Sigmoid colon (tissue), 7 donors: ENCODE results near the gene KLF11. TPM values are rescaled to one million over a fixed set of nuclear protein-coding genes. Genes with fewer than 3 reads are reported as not detected.

Source experiments
- DNase-seq: peaks from one replicate; pipeline ENCODE4 v3.0.0-alpha.2; 2019
- H3K27ac ChIP-seq, 4 donors: fragments of 200-600 bp; sonication (generic); one replicate each; pipeline ENCODE4 v1.5.1; 2016 to 2019; ENCODE audit warnings: mild to moderate bottlenecking in 1 of 4
- H3K27me3 ChIP-seq, 3 donors: fragments of 200-600 bp; sonication (generic); one replicate each; pipeline ENCODE4 v1.5.1; 2019; ENCODE audit warnings: mild to moderate bottlenecking in 1 of 3
- H3K36me3 ChIP-seq, 4 donors: fragments of 200-600 bp; sonication (generic); one replicate each; pipeline ENCODE4 v1.5.1; 2016 to 2019
- H3K4me1 ChIP-seq, 4 donors: fragments of 200-600 bp; sonication (generic); one replicate each; pipeline ENCODE4 v1.5.1; 2017 to 2019
- H3K4me3 ChIP-seq, 4 donors: fragments of 200-600 bp; sonication (generic); one replicate each; pipeline ENCODE4 v1.5.1; 2017 to 2019; ENCODE audit warnings: mild to moderate bottlenecking in 2 of 4, moderate library complexity in 1 of 4
- H3K9me3 ChIP-seq, 4 donors: fragments of 200-600 bp in 3 of 4; sonication (generic) in 3 of 4; one replicate each; pipeline versions ENCODE4 v1.5.1 to v1.6.1; 2013 to 2019
- EP300 ChIP-seq, 4 donors: sonication (generic); formaldehyde crosslinking; IDR thresholded peaks; one replicate each; pipeline ENCODE4 v1.6.1; 2017; ENCODE audit warnings: antibody characterized with exemption in 4 of 4
- POLR2A ChIP-seq, 2 donors: fragments of 450-650 bp; IDR thresholded peaks; one replicate each; pipeline ENCODE4 v1.6.1; 2016; ENCODE audit warnings: antibody characterized with exemption in 2 of 2, mild to moderate bottlenecking in 2 of 2, moderate library complexity in 2 of 2
- POLR2AphosphoS5 ChIP-seq, 4 donors: sonication (generic); formaldehyde crosslinking; IDR thresholded peaks; one replicate each; pipeline ENCODE4 v1.6.1; 2017; ENCODE audit warnings: antibody characterized with exemption in 4 of 4
- WGBS, 2 donors: extraction: QIAGEN DNeasy Blood & Tissue Kit; methylation state at CpG; one replicate each; pipeline ENCODE4 v1.1.7; 2013; 5-methylcytosine and 5-hydroxymethylcytosine counted together
- intact Hi-C: fragments of 100-400 bp; cut with DNase I; formaldehyde crosslinking; loops from one replicate; pipeline ENCODE4 v1.15.1; 2023
- polyA plus RNA-seq, 3 donors: library from polyadenylated mRNA; stranded (reverse); fragments of 200-250 nt; gene quantifications; one replicate each; pipeline ENCODE4 v1.2.3, GENCODE V29; 2013
- total RNA-seq, 4 donors: library from RNA; depleted of rRNA; stranded (reverse); fragments of >200 nt; gene quantifications; one replicate each; pipeline ENCODE4 v1.1.0, GENCODE V29; 2016
- TF ChIP-seq, protein P1 (sequence below), 4 experiments: fragments of 450-650 bp in 3 of 4; fragments of 200-600 bp in 1 of 4; IDR thresholded peaks; one replicate each; pipeline ENCODE4 v1.5.1; 2016 to 2019; ENCODE audit warnings: antibody characterized with exemption in 4 of 4, mild to moderate bottlenecking in 3 of 4, moderate library complexity in 2 of 4
- donor health status: healthy with polysubstance abuse.
- donor health status: Bipolar disorder and iron deficiency.
- donor health status: healthy.

The KLF11 gene
- total and polyA plus RNA-seq, 7 donors: 3.9 to 41.3 (median 18.5) TPM

GRCh38 chr2:10036095-10036884 lies 7.1 kb upstream of the KLF11 start:
- H3K9me3 ChIP-seq: no peaks in the 10 kb centered on the region
- H3K36me3 ChIP-seq: no peaks in the 10 kb centered on the region
- intact Hi-C loops: loop anchor here (2.0 kb wide), 1 partner anchor 51 kb away; no protein-coding TSS in a partner anchor
- no peaks in the 10 kb centered on the region for H3K27me3 ChIP-seq
- H3K27ac ChIP-seq: peak overlapping the region; percentile 64 to 96 (median 84)
- TF ChIP-seq EP300 (IDR thresholded peaks at IDR 0.05) (no peak), POLR2AphosphoS5 (IDR thresholded peaks at IDR 0.05) (peak in 3 of 4 donors; percentile 12 to 41 (median 19)), POLR2A (IDR thresholded peaks at IDR 0.05) (no peak)
- TF ChIP-seq, protein P1, sequence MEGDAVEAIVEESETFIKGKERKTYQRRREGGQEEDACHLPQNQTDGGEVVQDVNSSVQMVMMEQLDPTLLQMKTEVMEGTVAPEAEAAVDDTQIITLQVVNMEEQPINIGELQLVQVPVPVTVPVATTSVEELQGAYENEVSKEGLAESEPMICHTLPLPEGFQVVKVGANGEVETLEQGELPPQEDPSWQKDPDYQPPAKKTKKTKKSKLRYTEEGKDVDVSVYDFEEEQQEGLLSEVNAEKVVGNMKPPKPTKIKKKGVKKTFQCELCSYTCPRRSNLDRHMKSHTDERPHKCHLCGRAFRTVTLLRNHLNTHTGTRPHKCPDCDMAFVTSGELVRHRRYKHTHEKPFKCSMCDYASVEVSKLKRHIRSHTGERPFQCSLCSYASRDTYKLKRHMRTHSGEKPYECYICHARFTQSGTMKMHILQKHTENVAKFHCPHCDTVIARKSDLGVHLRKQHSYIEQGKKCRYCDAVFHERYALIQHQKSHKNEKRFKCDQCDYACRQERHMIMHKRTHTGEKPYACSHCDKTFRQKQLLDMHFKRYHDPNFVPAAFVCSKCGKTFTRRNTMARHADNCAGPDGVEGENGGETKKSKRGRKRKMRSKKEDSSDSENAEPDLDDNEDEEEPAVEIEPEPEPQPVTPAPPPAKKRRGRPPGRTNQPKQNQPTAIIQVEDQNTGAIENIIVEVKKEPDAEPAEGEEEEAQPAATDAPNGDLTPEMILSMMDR (IDR thresholded peaks at IDR 0.05): peak; percentile 30 to 48 (median 41)
- peak; percentile 91 for DNase-seq
- H3K4me3 ChIP-seq: no peak overlapping the region
- H3K4me1 ChIP-seq: peaks cover 0 to 62% (median 58%) of the 10 kb centered on the region in 4 donors
- WGBS, 2 donors: 58 to 61% methylated on average over 14 of the region's 14 CpGs

DNA sequence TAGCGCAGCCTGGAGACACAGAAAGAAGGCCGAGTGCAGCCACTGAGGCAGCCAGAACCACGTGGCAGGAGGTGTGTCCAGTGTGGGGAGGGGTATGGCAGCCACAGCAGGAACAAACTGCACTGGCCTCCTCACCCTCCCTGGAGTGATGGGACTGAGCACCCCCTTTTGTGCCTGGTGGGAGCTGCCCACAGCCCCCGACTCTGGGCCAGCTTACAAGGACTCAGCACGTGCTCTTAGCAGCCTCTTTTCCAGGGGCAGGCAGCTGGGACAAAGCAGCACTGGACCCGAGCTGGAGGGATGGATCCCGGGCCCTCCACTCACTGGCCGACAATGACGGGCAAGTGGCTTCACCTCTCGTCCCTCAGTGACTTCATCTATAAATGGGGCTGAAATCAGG lies 5.2 kb upstream of the KLF11 start:
- Histone ChIP-seq H3K27me3 (no peaks in the 10 kb centered on the region), H3K4me1 (peaks cover 0 to 75% (median 72%) of the 10 kb centered on the region in 4 donors), H3K9me3 (no peaks in the 10 kb centered on the region), H3K4me3 (no peak overlapping the region), H3K36me3 (no peaks in the 10 kb centered on the region), H3K27ac (peak overlapping the region; percentile 74 to 96 (median 94))
- intact Hi-C loops: no loop called here
- TF ChIP-seq, protein P1 (IDR thresholded peaks at IDR 0.05): no peak
- TF ChIP-seq EP300 (IDR thresholded peaks at IDR 0.05) (no peak), POLR2AphosphoS5 (IDR thresholded peaks at IDR 0.05) (no peak), POLR2A (IDR thresholded peaks at IDR 0.05) (no peak)
- peak; percentile 64 for DNase-seq
- WGBS, 2 donors: 83 to 88% methylated on average over 10 of the region's 10 CpGs

DNA sequence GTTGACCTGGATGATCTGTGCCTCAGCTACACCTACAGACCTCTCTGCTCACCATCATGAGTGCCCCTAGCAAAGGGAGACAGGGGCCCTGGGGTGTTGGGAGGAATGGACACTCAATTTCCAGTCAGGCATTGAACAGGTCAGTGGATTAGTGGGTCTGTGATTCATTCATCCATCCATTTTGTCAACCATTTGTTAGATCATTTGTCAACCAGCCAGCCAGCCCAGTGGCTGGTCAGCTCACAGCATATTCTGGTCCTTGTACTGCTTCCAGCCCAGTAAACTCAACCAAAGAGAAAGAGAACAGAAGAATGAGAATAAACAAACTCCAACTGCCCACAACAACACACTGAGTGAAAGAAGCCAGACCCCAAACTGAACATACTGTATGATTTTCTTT lies 4.6 kb upstream of the KLF11 start:
- intact Hi-C loops: no loop called here
- Histone ChIP-seq H3K4me1 (peaks cover 0 to 75% (median 72%) of the 10 kb centered on the region in 4 donors), H3K4me3 (no peak overlapping the region), H3K27ac (peak overlapping the region; percentile 10 to 96 (median 94)), H3K36me3 (no peaks in the 10 kb centered on the region), H3K27me3 (no peaks in the 10 kb centered on the region), H3K9me3 (no peaks in the 10 kb centered on the region)
- no peak for DNase-seq
- TF ChIP-seq POLR2AphosphoS5 (IDR thresholded peaks at IDR 0.05): no peak
- TF ChIP-seq, protein P1 (IDR thresholded peaks at IDR 0.05): no peak
- no peak for TF ChIP-seq EP300 (IDR thresholded peaks at IDR 0.05)
- no peak for TF ChIP-seq POLR2A (IDR thresholded peaks at IDR 0.05)

DNA sequence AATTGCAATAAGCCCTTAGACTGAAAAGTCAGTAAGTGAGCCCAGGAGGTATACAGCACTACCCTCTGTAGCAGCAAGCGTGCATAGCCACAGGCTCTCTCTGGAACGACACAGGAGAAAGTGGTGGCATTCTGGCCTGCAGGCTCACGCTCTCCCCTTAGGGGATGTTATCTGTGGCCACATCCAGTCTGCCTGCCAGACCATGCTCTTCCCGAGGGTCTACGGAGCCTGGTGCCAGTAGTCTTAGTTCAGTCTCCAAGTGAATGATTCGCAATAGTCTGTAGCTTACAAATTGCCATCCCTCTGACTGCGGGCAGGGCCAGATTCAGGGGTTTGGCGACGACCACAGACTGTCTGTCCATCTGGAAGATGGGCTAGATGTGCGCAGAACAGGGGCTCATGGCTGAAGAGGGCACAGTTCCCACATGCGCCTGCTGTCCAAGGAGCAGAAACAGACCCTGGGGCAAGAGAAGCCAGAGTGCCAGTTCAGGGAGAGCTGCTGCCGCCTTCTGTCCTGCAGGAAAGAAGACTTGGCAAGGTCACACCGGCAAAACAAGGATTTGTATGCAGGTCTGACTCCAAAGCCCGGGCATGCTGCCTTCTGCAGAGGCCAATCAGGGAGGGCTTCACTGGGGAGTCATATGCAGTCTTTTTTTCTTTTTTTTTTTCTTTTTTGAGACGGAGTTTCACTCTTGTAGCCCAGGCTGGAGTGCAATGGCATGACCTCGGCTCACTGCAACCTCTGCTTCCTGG lies 3.5 kb upstream of the KLF11 start:
- H3K9me3 ChIP-seq: no peaks in the 10 kb centered on the region
- peaks cover 0 to 82% (median 77%) of the 10 kb centered on the region in 4 donors for H3K4me1 ChIP-seq
- WGBS, 2 donors: 86 to 91% methylated on average over 16 of the region's 16 CpGs
- intact Hi-C loops: loop anchor here (5.0 to 10.0 kb wide), 2 partner anchors 405 to 483 kb away; partner anchors contain the start of genes ADAM17 and YWHAQ
- no peak overlapping the region for H3K4me3 ChIP-seq
- H3K27me3 ChIP-seq: no peaks in the 10 kb centered on the region
- H3K36me3 ChIP-seq: no peaks in the 10 kb centered on the region
- TF ChIP-seq POLR2A (IDR thresholded peaks at IDR 0.05) (no peak), POLR2AphosphoS5 (IDR thresholded peaks at IDR 0.05) (peak in 3 of 4 donors; percentile 16 to 56 (median 54)), EP300 (IDR thresholded peaks at IDR 0.05) (no peak)
- TF ChIP-seq, protein P1 (IDR thresholded peaks at IDR 0.05): peak in 2 of 4 experiments; percentile 5 to 20
- peak overlapping the region; percentile 93 to 97 (median 95) for H3K27ac ChIP-seq
- DNase-seq: peak; percentile 94
